IMR-90 (cell line): ENCODE results near the gene GABBR2. TPM values are rescaled to one million over a fixed set of nuclear protein-coding genes. Genes with fewer than 3 reads are reported as not detected.

Experiments used
- ATAC-seq: fragments of 200-7000 bp; cut with Tn5 transposase; 2 replicates; pipeline ENCODE4 v1.9.1; 2020; ENCODE audit warnings: low read depth, mild to moderate bottlenecking, moderate library complexity
- BruUV-seq: library from RNA; stranded (reverse); fragments of 400-500 nt; replicated peaks from 2 replicates; lab custom pipeline; 2021; lab: Mats Ljungman, UMichigan
- CTCF ChIA-PET: fragments of 300-600 bp; formaldehyde crosslinking; extraction: SDS; loops from one replicate; lab custom pipeline; 2021; ENCODE audit warnings: antibody characterized with exemption; lab: Yijun Ruan, JAX
- POLR2A ChIA-PET: fragments of 300-600 bp; sonication (Branson Sonifier 250); formaldehyde crosslinking; loops from one replicate; lab custom pipeline; 2022; ENCODE audit warnings: antibody characterized with exemption; ENCODE audit not compliant: unreplicated experiment; lab: Charles Lee
- DNase-seq: peaks from one replicate; pipeline ENCODE4 v3.0.0; 2013
- H2AFZ ChIP-seq: replicated peaks from 2 replicates; pipeline ENCODE3; 2013; ENCODE audit warnings: low read length, mild to moderate bottlenecking; ENCODE audit not compliant: poor library complexity
- H2AK5ac ChIP-seq: 2 replicates; pipeline ENCODE4 v1.6.1; 2013; ENCODE audit warnings: low read depth, low read length, inconsistent platforms
- H2AK9ac ChIP-seq: replicated peaks from 2 replicates; pipeline ENCODE3; 2013; ENCODE audit warnings: mild to moderate bottlenecking, low read depth, low read length, moderate library complexity; ENCODE audit not compliant: poor library complexity
- H2BK120ac ChIP-seq: 2 replicates; pipeline ENCODE4 v1.6.1; 2013; ENCODE audit warnings: low read depth, low read length, inconsistent platforms
- H2BK15ac ChIP-seq: 3 replicates; pipeline ENCODE4 v1.6.1; 2013; ENCODE audit warnings: low read depth, low read length, inconsistent platforms
- H2BK20ac ChIP-seq: 2 replicates; pipeline ENCODE4 v1.6.1; 2013; ENCODE audit warnings: low read depth, mild to moderate bottlenecking, inconsistent platforms, low read length, moderate library complexity
- H2BK5ac ChIP-seq: 2 replicates; pipeline ENCODE4 v1.6.1; 2013; ENCODE audit warnings: mild to moderate bottlenecking, low read depth, low read length, inconsistent platforms; ENCODE audit not compliant: poor library complexity, severe bottlenecking
- H3K14ac ChIP-seq: replicated peaks from 2 replicates; pipeline ENCODE4 v1.6.1; 2013; ENCODE audit warnings: low read depth, low read length, inconsistent platforms
- H3K18ac ChIP-seq: 2 replicates; pipeline ENCODE4 v1.6.1; 2013; ENCODE audit warnings: low read depth, low read length, control low read depth
- H3K23ac ChIP-seq: 2 replicates; pipeline ENCODE4 v1.6.1; 2013; ENCODE audit warnings: low read depth, low read length, inconsistent platforms
- H3K27ac ChIP-seq: 2 replicates; pipeline ENCODE4 v1.5.1; 2013; ENCODE audit warnings: mild to moderate bottlenecking, control low read depth, low read length; ENCODE audit not compliant: insufficient read depth
- H3K27me3 ChIP-seq: 2 replicates; pipeline ENCODE4 v1.6.1; 2013; ENCODE audit warnings: low read length; ENCODE audit not compliant: control insufficient read depth, insufficient read depth
- H3K36me3 ChIP-seq: 2 replicates; pipeline ENCODE4 v1.6.1; 2013; ENCODE audit warnings: low read length, mixed read lengths; ENCODE audit not compliant: control insufficient read depth, insufficient read depth
- H3K4ac ChIP-seq: 2 replicates; pipeline ENCODE4 v1.6.1; 2013; ENCODE audit warnings: low read depth, low read length, inconsistent platforms
- H3K4me1 ChIP-seq: 2 replicates; pipeline ENCODE4 v1.6.1; 2013; ENCODE audit warnings: low read length, mixed read lengths; ENCODE audit not compliant: control insufficient read depth, insufficient read depth
- H3K4me2 ChIP-seq: 2 replicates; pipeline ENCODE4 v1.6.1; 2013; ENCODE audit warnings: low read depth, mild to moderate bottlenecking, control low read depth, low read length, moderate library complexity
- H3K4me3 ChIP-seq: 2 replicates; pipeline ENCODE4 v1.5.1; 2013; ENCODE audit warnings: low read depth, mild to moderate bottlenecking, control low read depth, low read length, moderate library complexity; ENCODE audit not compliant: insufficient read depth
- H3K56ac ChIP-seq: 2 replicates; pipeline ENCODE4 v1.6.1; 2013; ENCODE audit warnings: low read length, inconsistent platforms; ENCODE audit not compliant: insufficient read depth; ENCODE audit errors: extremely low read depth
- H3K79me1 ChIP-seq, 2 experiments: 2 replicates each; pipeline ENCODE4 v1.6.1; 2013; ENCODE audit warnings: low read length in 2 of 2, inconsistent platforms in 1 of 2, low read depth in 1 of 2
- H3K9ac ChIP-seq: 2 replicates; pipeline ENCODE4 v1.6.1; 2013; ENCODE audit warnings: low read depth, low read length, control low read depth
- H3K9me1 ChIP-seq: 2 replicates; pipeline ENCODE4 v1.6.1; 2013; ENCODE audit warnings: low read length, inconsistent platforms; ENCODE audit not compliant: insufficient read depth
- H3K9me3 ChIP-seq: 2 replicates; pipeline ENCODE4 v1.6.1; 2013; ENCODE audit warnings: low read length; ENCODE audit not compliant: control insufficient read depth, insufficient read depth
- H4K20me1 ChIP-seq: 2 replicates; pipeline ENCODE4 v1.6.1; 2013; ENCODE audit warnings: low read length, inconsistent platforms; ENCODE audit not compliant: insufficient read depth
- H4K5ac ChIP-seq: 2 replicates; pipeline ENCODE4 v1.6.1; 2013; ENCODE audit warnings: mild to moderate bottlenecking, low read depth, low read length, control low read depth
- H4K8ac ChIP-seq, 2 experiments: 2 replicates each; pipeline ENCODE4 v1.6.1; 2013; ENCODE audit warnings: low read depth in 2 of 2, low read length in 2 of 2, control low read depth in 1 of 2, inconsistent platforms in 1 of 2
- H4K91ac ChIP-seq: 2 replicates; pipeline ENCODE4 v1.6.1; 2013; ENCODE audit warnings: low read depth, low read length, inconsistent platforms; ENCODE audit not compliant: insufficient read depth
- BHLHE40 ChIP-seq: fragments of 150-350 bp; IDR thresholded peaks from 2 replicates; pipeline ENCODE4 v1.6.1; 2016; ENCODE audit warnings: mild to moderate bottlenecking, low read depth, low read length
- CEBPB ChIP-seq: IDR thresholded peaks from 2 replicates; pipeline ENCODE4 v1.6.1; 2012; ENCODE audit warnings: low read depth, low read length, improper control_type of control experiment
- dilution Hi-C: fragments of 300-500 bp; cut with HindIII; formaldehyde crosslinking; loops from one replicate; pipeline ENCODE4 v1.14.3; 2018; ENCODE audit warnings: low sequenced_read_pairs; ENCODE audit not compliant: unreplicated experiment
- in situ Hi-C: fragments of 300-500 bp; cut with MboI; formaldehyde crosslinking; loops from 3 replicates; pipeline ENCODE4 v1.14.3; 2019; ENCODE audit warnings: low sequenced_read_pairs, inconsistent platforms, mixed read lengths
- intact Hi-C: fragments of 100-400 bp; cut with micrococcal nuclease; formaldehyde crosslinking; loops from 2 replicates; pipeline ENCODE4 v1.10.0; 2022
- polyA plus RNA-seq, 3 experiments: library from polyadenylated mRNA; depleted of rRNA; stranded (reverse); fragments of >200 nt; gene quantifications; 2 replicates each; pipeline ENCODE4 v1.2.3, GENCODE V29; 2012; ENCODE audit warnings: low replicate concordance in 1 of 3
- total RNA-seq: library from RNA; depleted of rRNA; stranded (reverse); fragments of >200 nt; gene quantifications from 2 replicates; pipeline ENCODE4 v1.2.3, GENCODE V29; 2012

The GABBR2 gene
- total and polyA plus RNA-seq, 2 of the 4 experiments (the other 2 are of a cell fraction): 14.2 to 20.3 TPM

GRCh38 chr9:98522487-98522886 is 186.2 kb downstream of the GABBR2 start:
- DNase-seq (no peak), ATAC-seq (no peak)
- H2AK9ac ChIP-seq: no peak overlapping the region
- no peaks in the 10 kb centered on the region for H4K20me1 ChIP-seq
- H3K18ac ChIP-seq: no peak overlapping the region
- no peak overlapping the region for H3K4ac ChIP-seq
- H3K56ac ChIP-seq: no peak overlapping the region
- peak overlapping the region in 1 of 2 experiments; percentile 7; a peak in 1 of 4 replicates for H4K8ac ChIP-seq
- peaks cover 7 to 41% of the 10 kb centered on the region in 2 experiments for H3K79me1 ChIP-seq
- no peak overlapping the region for H2BK15ac ChIP-seq
- no peak overlapping the region for H2BK120ac ChIP-seq
- no peak overlapping the region for H2AK5ac ChIP-seq
- H3K36me3 ChIP-seq: no peaks in the 10 kb centered on the region
- dilution Hi-C loops (no loop called here), intact Hi-C loops (no loop called here), in situ Hi-C loops (no loop called here)
- BruUV-seq: no TSS peak
- CTCF ChIA-PET: interaction anchor here (1.1 to 1.3 kb wide), 2 partner anchors 52 to 62 kb away, joined by 3 to 4 read pairs; no protein-coding TSS in a partner anchor
- no peaks in the 10 kb centered on the region for H3K9me3 ChIP-seq
- no peak overlapping the region for H3K4me2 ChIP-seq
- H3K27me3 ChIP-seq: no peaks in the 10 kb centered on the region
- no peak overlapping the region for H3K9ac ChIP-seq
- H3K14ac ChIP-seq: no peak overlapping the region
- no peak overlapping the region for H4K91ac ChIP-seq
- no peak overlapping the region for H2BK20ac ChIP-seq
- POLR2A ChIA-PET: interaction anchor here (0.6 kb wide), 1 partner anchor 466 kb away, joined by 4 read pairs; no protein-coding TSS in a partner anchor
- no peak overlapping the region for H3K4me3 ChIP-seq
- TF ChIP-seq BHLHE40: no peak
- no peak for TF ChIP-seq CEBPB
- H4K5ac ChIP-seq: no peak overlapping the region
- H3K27ac ChIP-seq: no peak overlapping the region
- H3K4me1 ChIP-seq: peaks cover 13% of the 10 kb centered on the region
- no peak overlapping the region for H2AFZ ChIP-seq
- no peak overlapping the region for H3K23ac ChIP-seq
- H2BK5ac ChIP-seq: peak overlapping the region; percentile 36
- H3K9me1 ChIP-seq: peaks cover 8% of the 10 kb centered on the region; the same call in 1 of the 2 replicates
